ENCODE results near the gene ZBTB16. TPM values are rescaled to one million over a fixed set of nuclear protein-coding genes. Genes with fewer than 3 reads are reported as not detected.

ZBTB16 gene
- total and polyA plus RNA-seq, 2 experiments from 2014 or later = 0.29 to 1.4 TPM

GRCh38 chr11:114034956-114035355, 24.6 kb upstream of the ZBTB16 start:
- no peak overlapping the region for H3K27ac Mint-ChIP-seq
- no peak overlapping the region for H3K4me2 ChIP-seq
- peaks cover 10% of the 10 kb centered on the region for H3K27me3 Mint-ChIP-seq (ENCODE audit: insufficient read depth, low read depth, poor library complexity)

More at GRCh38 chr11:114034956-114035355, 24.6 kb upstream of the ZBTB16 start:
- no peak for TF ChIP-seq ZNF462 (CRISPR knock-in tag; IDR thresholded peaks at IDR 0.05)
- no peak for TF ChIP-seq REST (IDR thresholded peaks at IDR 0.05; ENCODE audit: unreplicated experiment)
- TF ChIP-seq NANOG (IDR thresholded peaks at IDR 0.05; ENCODE audit: borderline replicate concordance) = no peak
- TF ChIP-seq JUNB (IDR thresholded peaks at IDR 0.05; ENCODE audit: unreplicated experiment) = no peak
- TF ChIP-seq ZNF114 (CRISPR knock-in tag; IDR thresholded peaks at IDR 0.05) = no peak
- DNase-seq (ENCODE audit: low spot score) (no peak), ATAC-seq (no peak)
- Histone ChIP-seq H2AFZ (no peak overlapping the region), H4K20me1 (replicated peaks; ENCODE audit: insufficient read depth) (no peaks in the 10 kb centered on the region), H3K27ac (ENCODE audit: low read depth) (no peak overlapping the region), H3K79me2 (replicated peaks; ENCODE audit: insufficient read depth) (no peaks in the 10 kb centered on the region), H3K4me3 (no peak overlapping the region), H3K9me2 (ENCODE audit: insufficient read depth) (peaks cover 1% of the 10 kb centered on the region; the same call in 1 of the 2 replicates), H3F3A (replicated peaks; ENCODE audit: low read depth) (0 out of 2 replicates have a peak, but pooled peaks cover 2% of the 10 kb centered on the region), H3K27me3 (ENCODE audit: insufficient read depth) (no peaks in the 10 kb centered on the region), H3K36me3 (ENCODE audit: insufficient read depth) (no peaks in the 10 kb centered on the region), H3K4me1 (ENCODE audit: insufficient read depth) (peaks cover 5% of the 10 kb centered on the region; the same call in 1 of the 2 replicates)
- no peak overlapping the region for H3K4me3 Mint-ChIP-seq
- no peaks in the 10 kb centered on the region for H3K4me1 Mint-ChIP-seq
- H3K36me3 Mint-ChIP-seq (ENCODE audit: low read depth) = no peaks in the 10 kb centered on the region
- no peaks in the 10 kb centered on the region; the same call in 2 of the 3 replicates for H3K9me3 Mint-ChIP-seq

Data from GM23338 (cell line).